ENCODE results near the gene KCNK6. TPM values are rescaled to one million over a fixed set of nuclear protein-coding genes. Genes with fewer than 3 reads are reported as not detected.

Gene KCNK6
- total RNA-seq, 1 experiment from 2014 or later: 6.5 TPM

GRCh38 chr19:38294090-38294489, 25.6 kb upstream of the KCNK6 start:
- no peak overlapping the region for H4K8ac ChIP-seq (replicated peaks; ENCODE audit: insufficient read length, low read depth, low read length)
- H3K4me2 ChIP-seq (ENCODE audit: insufficient read depth, insufficient read length, low read length): no peak overlapping the region
- H4K20me1 ChIP-seq (ENCODE audit: control insufficient read depth, insufficient read depth, insufficient read length): no peaks in the 10 kb centered on the region
- TF ChIP-seq CTCF (conservative IDR thresholded peaks at IDR 0.05): no peak
- H3T11ph ChIP-seq (ENCODE audit: low read length): no peak overlapping the region
- H2BK20ac ChIP-seq (ENCODE audit: low read depth, low read length, poor library complexity, severe bottlenecking): no peak overlapping the region
- Mint-ChIP-seq H3K4me1 (peaks cover 3% of the 10 kb centered on the region in 2 experiments; a peak in 3 of 4 replicates), H3K36me3 (ENCODE audit: insufficient read depth in 1 of 3, low read depth in 3 of 3) (peaks cover 24 to 41% (median 40%) of the 10 kb centered on the region in 3 experiments; a peak in 6 of 7 replicates), H3K27me3 (ENCODE audit: low read depth) (peaks cover 3% of the 10 kb centered on the region), H3K4me3 (no peak overlapping the region), H3K9me3 (peaks cover 0 to 5% of the 10 kb centered on the region in 2 experiments; a peak in 1 of 5 replicates), H3K27ac (peak overlapping the region in 1 of 3 experiments; percentile 84; a peak in 1 of 7 replicates)
- H3K14ac ChIP-seq (ENCODE audit: insufficient read depth, low read length): no peak overlapping the region; the same call in 1 of the 2 replicates
- H3K4me1 ChIP-seq (ENCODE audit: insufficient read depth, low read length): no peaks in the 10 kb centered on the region
- H2BK5ac ChIP-seq (ENCODE audit: insufficient read length, low read length): no peak overlapping the region
- H3K27ac ChIP-seq (ENCODE audit: insufficient read length, low read depth, low read length): no peak overlapping the region
- H3K79me2 ChIP-seq (ENCODE audit: insufficient read depth, low read length): no peaks in the 10 kb centered on the region
- H2BK120ac ChIP-seq (ENCODE audit: low read depth, low read length, poor library complexity, severe bottlenecking): no peak overlapping the region
- H3K4ac ChIP-seq (ENCODE audit: low read depth, low read length): no peak overlapping the region
- no peaks in the 10 kb centered on the region for H3K79me1 ChIP-seq (ENCODE audit: insufficient read depth, low read depth, low read length, poor library complexity, severe bottlenecking)
- no peak overlapping the region for H2AK5ac ChIP-seq (ENCODE audit: insufficient read length, low read length)
- H2AFZ ChIP-seq (ENCODE audit: low read length): no peak overlapping the region
- H2BK15ac ChIP-seq (ENCODE audit: low read depth, low read length): no peak overlapping the region
- no peaks in the 10 kb centered on the region for H3K23me2 ChIP-seq (ENCODE audit: insufficient read length, low read depth, low read length, poor library complexity, severe bottlenecking)
- H3K9me3 ChIP-seq (ENCODE audit: control insufficient read depth, low read depth, low read length): no peaks in the 10 kb centered on the region
- H3K23ac ChIP-seq (ENCODE audit: insufficient read length, low read depth, low read length): no peak overlapping the region
- no peak overlapping the region for H3K18ac ChIP-seq (ENCODE audit: insufficient read length, low read depth, low read length)
- WGBS (ENCODE audit: extremely low coverage, insufficient read length, low lambda C conversion rate): no CpG with 5 or more reads among the region's 8 CpGs
- no peaks in the 10 kb centered on the region for H3K27me3 ChIP-seq (ENCODE audit: insufficient read depth, low read length)
- H2BK12ac ChIP-seq (ENCODE audit: insufficient read length, low read depth, low read length): no peak overlapping the region
- H3K9ac ChIP-seq (ENCODE audit: extremely low read depth, insufficient read length, low read length): no peak overlapping the region
- DNase-seq: no peak
- H4K5ac ChIP-seq (ENCODE audit: insufficient read length, low read depth, low read length): no peak overlapping the region
- H3K56ac ChIP-seq (ENCODE audit: insufficient read length, low read depth, low read length): no peak overlapping the region
- no peak overlapping the region for H4K91ac ChIP-seq (ENCODE audit: insufficient read length, low read depth, low read length)

Data from H9 (cell line).